ENCODE measurements around the gene GNB1L. TPM values are rescaled to one million over a fixed set of nuclear protein-coding genes. Genes with fewer than 3 reads are reported as not detected.

GNB1L gene
- polyA plus RNA-seq, 1 donor, result 4.2 TPM

GRCh38 chr22:19876941-19877625, 22.4 kb upstream of the GNB1L start:
- no peak for DNase-seq

GRCh38 chr22:19876314-19876940, 21.8 kb upstream of the GNB1L start:
- DNase-seq, result no peak

GRCh38 chr22:19875531-19876313, 21.0 kb upstream of the GNB1L start:
- no peak for DNase-seq

GRCh38 chr22:19875061-19875530, 20.4 kb upstream of the GNB1L start:
- no peak for DNase-seq

- no peak for DNase-seq
Observed at GRCh38 chr22:19874307-19875060, 19.8 kb upstream of the GNB1L start.

- DNase-seq, result no peak
Observed at GRCh38 chr22:19873960-19874306, 19.3 kb upstream of the GNB1L start.

GRCh38 chr22:19873138-19873959, 18.7 kb upstream of the GNB1L start:
- no peak for DNase-seq

- no peak for DNase-seq
Observed at GRCh38 chr22:19872779-19873137, 18.1 kb upstream of the GNB1L start.

GRCh38 chr22:19871845-19872778, 17.4 kb upstream of the GNB1L start:
- no peak for DNase-seq

GRCh38 chr22:19871023-19871844, 16.6 kb upstream of the GNB1L start:
- DNase-seq, result no peak

GRCh38 chr22:19870153-19871022, 15.7 kb upstream of the GNB1L start:
- DNase-seq, result no peak

GRCh38 chr22:19869497-19870152, 15.0 kb upstream of the GNB1L start:
- DNase-seq, result no peak

- DNase-seq, result no peak
Observed at GRCh38 chr22:19868773-19869471, 14.2 kb upstream of the GNB1L start.

- DNase-seq, result no peak
Observed at GRCh38 chr22:19868333-19868732, 13.7 kb upstream of the GNB1L start.

- DNase-seq, result no peak
Observed at GRCh38 chr22:19867617-19868016, 12.9 kb upstream of the GNB1L start.

GRCh38 chr22:19866665-19867009, 12.0 kb upstream of the GNB1L start:
- no peak for DNase-seq

- DNase-seq, result no peak
Observed at GRCh38 chr22:19865141-19865829, 10.6 kb upstream of the GNB1L start.

Data from left kidney (tissue), 2 donors.